ENCODE measurements around the gene MRGPRF. TPM values are rescaled to one million over a fixed set of nuclear protein-coding genes. Genes with fewer than 3 reads are reported as not detected.

MRGPRF gene
- total RNA-seq, 1 experiment from 2014 or later: 0.76 TPM

DNA sequence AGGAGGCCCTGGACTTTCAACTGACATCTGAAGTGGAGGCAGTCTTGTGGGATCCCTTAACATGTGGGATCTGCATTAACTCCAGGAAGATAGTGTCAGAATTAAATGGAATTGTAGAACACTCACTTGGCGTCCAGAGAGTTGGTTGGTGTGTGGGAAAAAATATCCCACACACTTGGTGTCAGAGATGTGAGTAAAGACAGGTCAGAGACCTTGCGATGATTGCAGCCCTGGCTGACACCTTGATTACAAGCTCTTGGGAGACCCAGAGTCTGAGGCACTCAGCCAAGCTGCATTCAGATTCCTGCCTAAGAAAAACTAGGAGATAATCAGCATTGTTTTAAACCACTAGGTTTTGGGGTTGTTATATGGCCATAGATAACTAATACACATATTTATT, 28.5 kb upstream of the MRGPRF start (continued):
- TF ChIP-seq, protein P1, sequence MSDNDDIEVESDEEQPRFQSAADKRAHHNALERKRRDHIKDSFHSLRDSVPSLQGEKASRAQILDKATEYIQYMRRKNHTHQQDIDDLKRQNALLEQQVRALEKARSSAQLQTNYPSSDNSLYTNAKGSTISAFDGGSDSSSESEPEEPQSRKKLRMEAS (IDR thresholded peaks at IDR 0.05): no peak
- TF ChIP-seq, protein P2, sequence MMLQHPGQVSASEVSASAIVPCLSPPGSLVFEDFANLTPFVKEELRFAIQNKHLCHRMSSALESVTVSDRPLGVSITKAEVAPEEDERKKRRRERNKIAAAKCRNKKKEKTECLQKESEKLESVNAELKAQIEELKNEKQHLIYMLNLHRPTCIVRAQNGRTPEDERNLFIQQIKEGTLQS (IDR thresholded peaks at IDR 0.05): no peak
- TF ChIP-seq, protein P3, sequence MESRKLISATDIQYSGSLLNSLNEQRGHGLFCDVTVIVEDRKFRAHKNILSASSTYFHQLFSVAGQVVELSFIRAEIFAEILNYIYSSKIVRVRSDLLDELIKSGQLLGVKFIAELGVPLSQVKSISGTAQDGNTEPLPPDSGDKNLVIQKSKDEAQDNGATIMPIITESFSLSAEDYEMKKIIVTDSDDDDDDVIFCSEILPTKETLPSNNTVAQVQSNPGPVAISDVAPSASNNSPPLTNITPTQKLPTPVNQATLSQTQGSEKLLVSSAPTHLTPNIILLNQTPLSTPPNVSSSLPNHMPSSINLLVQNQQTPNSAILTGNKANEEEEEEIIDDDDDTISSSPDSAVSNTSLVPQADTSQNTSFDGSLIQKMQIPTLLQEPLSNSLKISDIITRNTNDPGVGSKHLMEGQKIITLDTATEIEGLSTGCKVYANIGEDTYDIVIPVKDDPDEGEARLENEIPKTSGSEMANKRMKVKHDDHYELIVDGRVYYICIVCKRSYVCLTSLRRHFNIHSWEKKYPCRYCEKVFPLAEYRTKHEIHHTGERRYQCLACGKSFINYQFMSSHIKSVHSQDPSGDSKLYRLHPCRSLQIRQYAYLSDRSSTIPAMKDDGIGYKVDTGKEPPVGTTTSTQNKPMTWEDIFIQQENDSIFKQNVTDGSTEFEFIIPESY (IDR thresholded peaks at IDR 0.05; ENCODE audit: extremely low read depth, insufficient replicate concordance, low read length): no peak
- TF ChIP-seq SP1 (IDR thresholded peaks at IDR 0.05; ENCODE audit: low read depth): no peak

GRCh38 chr11:69040581-69041260, 27.7 kb upstream of the MRGPRF start:
- H3K4me1 ChIP-seq (ENCODE audit: control insufficient read depth in 1 of 2, insufficient read depth in 2 of 2, low read length in 2 of 2): peaks cover 0 to 17% of the 10 kb centered on the region in 2 experiments; a peak in 3 of 4 replicates
- intact Hi-C loops (cut with micrococcal nuclease): loop anchor here (10.0 kb wide), 1 partner anchor 86 kb away; no protein-coding TSS in a partner anchor
- ChIA-PET POLR2A (no interaction called here), CTCF (no interaction called here), RAD21 (ENCODE audit: low non-redundant PET in 1 of 2, low total read pairs in 2 of 2, uncharacterized antibody in 2 of 2, unreplicated experiment in 2 of 2) (interaction anchor here in 1 of 2 experiments (0.6 kb wide), 1 partner anchor 221 kb away, joined by 3 read pairs; no protein-coding TSS in a partner anchor)
- no TSS peak for BruUV-seq (replicated peaks)
- H3K9me3 ChIP-seq (ENCODE audit: control insufficient read depth in 1 of 2, insufficient read depth in 1 of 2, low read depth in 1 of 2, low read length in 2 of 2): no peaks in the 10 kb centered on the region
- no peak overlapping the region for H3K9ac ChIP-seq (ENCODE audit: low read length)
- no peak for ATAC-seq
- DNase-seq (ENCODE audit: low read depth, low spot score): no peak
- no peaks in the 10 kb centered on the region for H4K20me1 ChIP-seq (ENCODE audit: insufficient read depth)
- no peaks in the 10 kb centered on the region for H3K9me2 ChIP-seq (ENCODE audit: insufficient read depth)
- no peak overlapping the region for H3K4me3 ChIP-seq (replicated peaks in 1 of 2; ENCODE audit: low read depth in 1 of 2, low read length in 2 of 2)
- no peaks in the 10 kb centered on the region for H3K79me2 ChIP-seq (ENCODE audit: insufficient read depth, low read length)
- no peaks in the 10 kb centered on the region for H3K36me3 ChIP-seq (ENCODE audit: control insufficient read depth in 1 of 2, insufficient read depth in 2 of 2, low read length in 2 of 2)
- H3K27ac ChIP-seq (ENCODE audit: low read depth, low read length): no peak overlapping the region
- no peaks in the 10 kb centered on the region for H3K27me3 ChIP-seq (ENCODE audit: insufficient read depth, low read length)
- no peak overlapping the region for H3K4me2 ChIP-seq (ENCODE audit: low read length)
- no peak overlapping the region for H2AFZ ChIP-seq (ENCODE audit: low read depth, low read length, poor library complexity, severe bottlenecking)
- TF ChIP-seq, protein P3 (IDR thresholded peaks at IDR 0.05; ENCODE audit: extremely low read depth, insufficient replicate concordance, low read length): no peak
- TF ChIP-seq ZFX (IDR thresholded peaks at IDR 0.05) (no peak), SP1 (IDR thresholded peaks at IDR 0.05; ENCODE audit: low read depth) (no peak), YY1 (IDR thresholded peaks at IDR 0.05; ENCODE audit: extremely low read depth, insufficient replicate concordance, low read depth, low read length) (no peak), ELF1 (IDR thresholded peaks at IDR 0.05; ENCODE audit: borderline replicate concordance, low read depth) (no peak), CTCF (IDR thresholded peaks at IDR 0.05 in 2 of 3, conservative IDR thresholded peaks at IDR 0.05 in 1 of 3; ENCODE audit: borderline replicate concordance in 1 of 3, insufficient read depth in 1 of 3, low read depth in 2 of 3, low read length in 2 of 3) (no peak), EZH2 (IDR thresholded peaks at IDR 0.05) (no peak), RAD21 (IDR thresholded peaks at IDR 0.05; ENCODE audit: low read depth) (no peak), ZNF274 (IDR thresholded peaks at IDR 0.05; ENCODE audit: low read depth, low read length) (no peak)
- TF ChIP-seq, protein P1 (IDR thresholded peaks at IDR 0.05): no peak
